Thyroid gland (tissue), 4 donors: ENCODE measurements around the gene AQP3. TPM values are rescaled to one million over a fixed set of nuclear protein-coding genes. Genes with fewer than 3 reads are reported as not detected.

Source experiments
- DNase-seq, 2 donors: peaks; one replicate each; pipeline ENCODE4 v3.0.0-alpha.2; 2019
- H3K27ac ChIP-seq, 3 donors: fragments of 200-600 bp; sonication (generic); 1 replicate in 2 of 3; 2 replicates in 1 of 3; pipeline ENCODE4 v1.5.1; 2016 to 2019; ENCODE audit warnings: mild to moderate bottlenecking in 1 of 3, moderate library complexity in 1 of 3
- H3K27me3 ChIP-seq: fragments of 200-600 bp; sonication (generic); one replicate; pipeline ENCODE4 v1.5.1; 2019
- H3K36me3 ChIP-seq, 2 donors: fragments of 200-600 bp; sonication (generic); one replicate each; pipeline ENCODE4 v1.5.1; 2016 to 2019
- H3K4me1 ChIP-seq, 2 donors: fragments of 200-600 bp; sonication (generic); one replicate each; pipeline ENCODE4 v1.5.1; 2017 to 2019
- H3K4me3 ChIP-seq, 3 donors: fragments of 200-600 bp; sonication (generic); replicated peaks in 1 of 3; 1 replicate in 2 of 3; 2 replicates in 1 of 3; pipeline ENCODE4 v1.5.1; 2016; ENCODE audit warnings: mild to moderate bottlenecking in 1 of 3
- H3K9me3 ChIP-seq: fragments of 200-600 bp; sonication (generic); one replicate; pipeline ENCODE4 v1.5.1; 2017
- CTCF ChIP-seq, 6 experiments: fragments of 200-600 bp in 3 of 6; fragments of 450-650 bp in 3 of 6; sonication (generic) in 3 of 6; IDR thresholded peaks; one replicate each; pipeline ENCODE4 v1.5.1; 2016 to 2019; ENCODE audit warnings: antibody characterized with exemption in 6 of 6, mild to moderate bottlenecking in 2 of 6, inconsistent platforms in 1 of 6, moderate library complexity in 1 of 6
- POLR2A ChIP-seq, 2 donors: fragments of 450-650 bp; IDR thresholded peaks; one replicate each; pipeline ENCODE4 v1.6.1; 2017; ENCODE audit warnings: antibody characterized with exemption in 2 of 2, mild to moderate bottlenecking in 2 of 2, moderate library complexity in 1 of 2
- WGBS, 2 donors: methylation state at CpG; one replicate each; pipeline ENCODE4 v1.1.5; 2017; 5-methylcytosine and 5-hydroxymethylcytosine counted together
- intact Hi-C: fragments of 100-400 bp; cut with DNase I; formaldehyde crosslinking; loops from one replicate; pipeline ENCODE4 v1.15.1; 2023
- total RNA-seq, 4 donors: library from RNA; depleted of rRNA; stranded (reverse); fragments of >200 nt; gene quantifications; one replicate each; pipeline ENCODE4 v1.2.3, GENCODE V29; 2016

The AQP3 gene
- total RNA-seq, 4 donors from 2014 or later: 1.0 to 4.3 (median 2.5) TPM

- no peak for DNase-seq
- intact Hi-C loops: loop anchor here (5.0 to 10.0 kb wide), 2 partner anchors 95 to 183 kb away; no protein-coding TSS in a partner anchor
- WGBS, 2 donors: 100% methylated on average over 2 to 5 of the region's 7 CpGs
- Histone ChIP-seq H3K27ac (no peak overlapping the region), H3K4me3 (no peak overlapping the region), H3K4me1 (peaks cover 1 to 6% of the 10 kb centered on the region in 2 donors), H3K36me3 (peaks cover 89 to 91% of the 10 kb centered on the region in 2 donors), H3K9me3 (no peaks in the 10 kb centered on the region), H3K27me3 (no peaks in the 10 kb centered on the region)
- TF ChIP-seq CTCF (IDR thresholded peaks at IDR 0.05) (no peak), POLR2A (IDR thresholded peaks at IDR 0.05) (no peak)
Measured at GRCh38 chr9:33467526-33467925, 20.1 kb upstream of the AQP3 start.

- no peak overlapping the region for H3K27ac ChIP-seq
- H3K4me1 ChIP-seq: no peaks in the 10 kb centered on the region
- intact Hi-C loops: loop anchor here (5.0 to 10.0 kb wide), 2 partner anchors 95 to 182 kb away; no protein-coding TSS in a partner anchor
- no peaks in the 10 kb centered on the region for H3K27me3 ChIP-seq
- H3K9me3 ChIP-seq: no peaks in the 10 kb centered on the region
- DNase-seq: peak; percentile 59 to 60
- H3K36me3 ChIP-seq: peaks cover 93% of the 10 kb centered on the region in 2 donors
- 77 to 80% methylated on average over 13 to 22 of the region's 24 CpGs for WGBS, 2 donors
- no peak for TF ChIP-seq POLR2A (IDR thresholded peaks at IDR 0.05)
- TF ChIP-seq CTCF (IDR thresholded peaks at IDR 0.05): peak; percentile 79 to 95 (median 82)
- no peak overlapping the region for H3K4me3 ChIP-seq
Measured at GRCh38 chr9:33466565-33467495, 19.4 kb upstream of the AQP3 start.

DNA sequence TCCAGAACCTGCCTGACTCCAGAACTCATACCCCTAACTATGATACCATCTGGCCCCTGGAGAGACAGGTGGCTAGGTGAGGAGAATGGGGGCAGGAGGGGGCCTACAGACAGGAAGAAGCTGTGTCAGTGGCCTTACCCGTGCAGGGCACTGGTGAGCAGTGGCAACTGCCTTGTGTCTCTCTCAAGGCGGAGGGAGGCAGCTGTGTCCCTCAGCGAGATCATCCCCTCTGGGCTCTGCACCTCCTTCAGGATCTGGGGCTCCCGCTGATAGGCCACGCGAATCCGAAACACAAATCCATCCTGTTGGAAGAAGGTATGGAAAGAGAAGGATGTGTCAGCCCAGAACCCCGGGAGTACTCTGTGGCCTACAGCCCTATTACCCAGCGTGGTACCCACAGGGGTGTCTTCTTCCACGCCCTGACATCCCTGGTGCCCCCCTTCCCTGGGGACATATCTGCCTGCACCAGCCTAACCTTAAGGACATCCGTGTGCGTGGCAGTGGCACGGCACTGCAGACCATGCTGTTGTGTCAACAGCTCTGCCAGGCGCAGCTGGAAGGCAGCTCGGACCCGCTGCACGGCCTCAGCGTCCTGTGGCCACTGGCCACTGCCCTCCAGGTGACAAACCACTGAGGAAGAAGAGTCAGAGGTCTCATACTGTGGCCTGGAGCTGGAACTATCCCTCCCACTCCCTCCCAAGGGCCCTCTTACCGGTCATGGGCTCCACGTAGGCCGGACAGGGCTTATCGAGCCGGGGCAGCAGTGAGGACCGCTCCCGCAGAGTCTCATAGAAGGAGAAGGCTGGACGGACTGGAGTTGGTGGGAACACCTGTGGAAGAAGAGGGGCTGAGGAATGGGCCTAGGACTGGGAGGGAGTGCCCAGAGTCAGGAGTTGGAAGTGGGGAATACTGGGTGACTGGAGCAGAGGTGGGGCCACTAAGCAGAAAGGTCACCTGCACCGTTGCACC lies 18.5 kb upstream of the AQP3 start:
- Histone ChIP-seq H3K4me1 (no peaks in the 10 kb centered on the region), H3K36me3 (peaks cover 85 to 91% of the 10 kb centered on the region in 2 donors), H3K27me3 (no peaks in the 10 kb centered on the region), H3K27ac (no peak overlapping the region), H3K9me3 (no peaks in the 10 kb centered on the region), H3K4me3 (no peak overlapping the region)
- intact Hi-C loops: loop anchor here (5.0 to 10.0 kb wide), 2 partner anchors 94 to 181 kb away; no protein-coding TSS in a partner anchor
- WGBS, 2 donors: 92 to 96% methylated on average over 14 to 27 of the region's 27 CpGs
- no peak for DNase-seq
- no peak for TF ChIP-seq CTCF (IDR thresholded peaks at IDR 0.05)
- no peak for TF ChIP-seq POLR2A (IDR thresholded peaks at IDR 0.05)

- Histone ChIP-seq H3K27me3 (no peaks in the 10 kb centered on the region), H3K36me3 (peaks cover 80 to 83% of the 10 kb centered on the region in 2 donors), H3K9me3 (no peaks in the 10 kb centered on the region), H3K4me1 (no peaks in the 10 kb centered on the region), H3K4me3 (no peak overlapping the region), H3K27ac (no peak overlapping the region)
- WGBS, 2 donors: 94 to 95% methylated on average over 9 of the region's 9 CpGs
- DNase-seq: no peak
- intact Hi-C loops: loop anchor here (5.0 to 10.0 kb wide), 2 partner anchors 93 to 180 kb away; no protein-coding TSS in a partner anchor
- TF ChIP-seq CTCF (IDR thresholded peaks at IDR 0.05) (no peak), POLR2A (IDR thresholded peaks at IDR 0.05) (no peak)
Measured at GRCh38 chr9:33465096-33465495, 17.7 kb upstream of the AQP3 start.
